A549 (cell line): ENCODE data around the gene BRI3BP. TPM values are rescaled to one million over a fixed set of nuclear protein-coding genes. Genes with fewer than 3 reads are reported as not detected.
A peak's percentile ranks its signal among the peaks of the same experiment; 100 is the strongest.

Experiments used
- ATAC-seq, 2 experiments: fragments of 200-7000 bp in 1 of 2; fragments of >200 bp in 1 of 2; cut with Nextera tagmentation in 1 of 2; cut with Tn5 transposase in 1 of 2; 3 replicates each; pipeline versions ENCODE4 v1.8.0 to v1.9.1; 2018 to 2020; ENCODE audit warnings: mild to moderate bottlenecking in 1 of 2, moderate library complexity in 1 of 2
- CTCF ChIA-PET: fragments of 300-600 bp; sonication (Branson Sonifier 250); formaldehyde crosslinking; extraction: SDS; loops from one replicate; lab custom pipeline; 2021; ENCODE audit warnings: antibody characterized with exemption, inconsistent platforms; lab: Yijun Ruan, JAX
- POLR2A ChIA-PET: fragments of 350-600 bp; formaldehyde crosslinking; extraction: SDS; loops from one replicate; lab custom pipeline; 2021; ENCODE audit warnings: antibody characterized with exemption, inconsistent platforms; lab: Yijun Ruan, JAX
- DNase-seq, 2 experiments: peaks; one replicate each; pipeline versions ENCODE4 v3.0.0 to v3.0.0-alpha.2; 2011 to 2016; ENCODE audit warnings: low read depth in 1 of 2, low spot score in 1 of 2
- FAIRE-seq: peaks from 2 replicates; lab custom pipeline; 2011; peaks lifted over from hg19 to GRCh38; lab: Jason Lieb, UNC
- H3K27ac ChIP-seq, 2 experiments: fragments of >200 bp; sonication (Bioruptor Twin); formaldehyde crosslinking; 3 replicates each; pipeline ENCODE4 v1.5.1; 2016 to 2017
- H3K4me1 ChIP-seq: fragments of >200 bp; sonication (Bioruptor Twin); formaldehyde crosslinking; 3 replicates; pipeline ENCODE4 v1.6.1; 2016
- H3K4me2 ChIP-seq: fragments of >200 bp; sonication (Bioruptor Twin); formaldehyde crosslinking; 3 replicates; pipeline ENCODE4 v1.6.1; 2016
- H3K4me3 ChIP-seq: fragments of >200 bp; sonication (Bioruptor Twin); formaldehyde crosslinking; 3 replicates; pipeline ENCODE4 v1.5.1; 2016
- H3K9me3 ChIP-seq: fragments of >200 bp; sonication (Bioruptor Twin); formaldehyde crosslinking; 3 replicates; pipeline ENCODE4 v1.6.1; 2016
- CBX2 ChIP-seq: fragments of 200-600 bp; sonication (generic); IDR thresholded peaks from 2 replicates; pipeline ENCODE4 v1.6.1; 2016; ENCODE audit warnings: low read depth, mild to moderate bottlenecking, borderline replicate concordance
- CTCF ChIP-seq: fragments of >200 bp; sonication (Bioruptor Twin); formaldehyde crosslinking; IDR thresholded peaks from 3 replicates; pipeline ENCODE4 v1.5.1; 2016
- EHMT2 ChIP-seq: fragments of 200-600 bp; sonication (generic); IDR thresholded peaks from 2 replicates; pipeline ENCODE4 v1.6.1; 2016; ENCODE audit warnings: antibody characterized with exemption, low read depth, mild to moderate bottlenecking, moderate library complexity
- FOSB ChIP-seq: fragments of 250-450 bp; sonication (Bioruptor Pico); IDR thresholded peaks from 2 replicates; pipeline ENCODE4 v1.5.0; 2020; ENCODE audit warnings: mild to moderate bottlenecking, moderate library complexity
- FOSL2 ChIP-seq, 2 experiments: fragments of 450-650 bp in 1 of 2; fragments of >200 bp in 1 of 2; sonication (Bioruptor Twin) in 1 of 2; formaldehyde crosslinking; IDR thresholded peaks; 2 replicates each; pipeline versions ENCODE4 v1.5.0 to v1.6.1; 2016 to 2020; ENCODE audit warnings: mild to moderate bottlenecking in 1 of 2, moderate library complexity in 1 of 2
- FOXS1 ChIP-seq: fragments of 250-450 bp; sonication (Bioruptor Pico); IDR thresholded peaks from 2 replicates; pipeline ENCODE4 v1.5.0; 2020; ENCODE audit warnings: mild to moderate bottlenecking, moderate library complexity
- HEYL ChIP-seq: fragments of 250-450 bp; sonication (Bioruptor Pico); IDR thresholded peaks from 2 replicates; pipeline ENCODE4 v1.8.0; 2021; ENCODE audit warnings: mild to moderate bottlenecking, moderate library complexity
- HOXB5 ChIP-seq: fragments of 250-450 bp; sonication (Bioruptor Pico); IDR thresholded peaks from 2 replicates; pipeline ENCODE4 v1.5.0; 2020; ENCODE audit warnings: mild to moderate bottlenecking, moderate library complexity
- JUN ChIP-seq, 2 experiments: fragments of >200 bp; sonication (Bioruptor Twin); formaldehyde crosslinking; IDR thresholded peaks; 2 replicates in 1 of 2; 3 replicates in 1 of 2; pipeline ENCODE4 v1.6.1; 2016 to 2017
- JUNB ChIP-seq: fragments of >200 bp; sonication (Bioruptor Twin); formaldehyde crosslinking; IDR thresholded peaks from 2 replicates; pipeline ENCODE4 v1.6.1; 2016
- NFE2L2 ChIP-seq: fragments of 150-350 bp; conservative IDR thresholded peaks from 2 replicates; pipeline ENCODE4 v1.6.1; 2014; ENCODE audit warnings: low read length
- NPAS2 ChIP-seq: fragments of 250-450 bp; sonication (Bioruptor Pico); IDR thresholded peaks from 2 replicates; pipeline ENCODE4 v1.8.0; 2022; ENCODE audit warnings: mild to moderate bottlenecking, moderate library complexity, borderline replicate concordance
- POLR2A ChIP-seq: IDR thresholded peaks from 2 replicates; pipeline ENCODE4 v1.6.1; 2012; ENCODE audit warnings: mild to moderate bottlenecking, low read length
- POLR2AphosphoS2 ChIP-seq: conservative IDR thresholded peaks from 2 replicates; pipeline ENCODE4 v1.6.1; 2012; ENCODE audit warnings: low read length, improper control_type of control experiment, inconsistent platforms
- RARB ChIP-seq: fragments of 250-450 bp; sonication (Bioruptor Pico); IDR thresholded peaks from 2 replicates; pipeline ENCODE4 v1.8.0; 2021; ENCODE audit warnings: mild to moderate bottlenecking, moderate library complexity
- TP53 ChIP-seq: fragments of 250-450 bp; sonication (Bioruptor Pico); IDR thresholded peaks from 2 replicates; pipeline ENCODE4 v1.5.0; 2021; ENCODE audit warnings: mild to moderate bottlenecking, moderate library complexity
- USF2 ChIP-seq: fragments of 450-650 bp; IDR thresholded peaks from 2 replicates; pipeline ENCODE4 v1.6.1; 2014; ENCODE audit warnings: antibody characterized with exemption
- ZC3H11A ChIP-seq: fragments of 450-650 bp; IDR thresholded peaks from 2 replicates; pipeline ENCODE4 v1.6.1; 2014; ENCODE audit warnings: antibody characterized with exemption, mild to moderate bottlenecking
- ZFP36 ChIP-seq: fragments of 450-650 bp; IDR thresholded peaks from 2 replicates; pipeline ENCODE4 v1.6.1; 2014; ENCODE audit warnings: borderline replicate concordance; ENCODE audit not compliant: partially characterized antibody
- ZNF302 ChIP-seq: fragments of 250-450 bp; sonication (Bioruptor Pico); IDR thresholded peaks from 2 replicates; pipeline ENCODE4 v1.9.0; 2021; ENCODE audit warnings: inconsistent platforms, mild to moderate bottlenecking, moderate library complexity
- ZSCAN20 ChIP-seq: fragments of 250-450 bp; sonication (Bioruptor Pico); IDR thresholded peaks from 2 replicates; pipeline ENCODE4 v1.8.0; 2022; ENCODE audit warnings: mild to moderate bottlenecking, moderate library complexity
- WGBS: methylation state at CpG from one replicate; pipeline ENCODE4 v1.1.6; 2017; ENCODE audit errors: missing lambda C conversion rate; 5-methylcytosine and 5-hydroxymethylcytosine counted together
- polyA plus RNA-seq, 4 experiments: library from polyadenylated mRNA; depleted of rRNA in 3 of 4; stranded (reverse); fragments of >200 nt; fragmentation: RNase III in 1 of 4; extraction: RNeasy Plus Mini Kit Qiagen cat#74134 plus additional on column Dnase treatment in 1 of 4; gene quantifications; 2 replicates in 3 of 4; 3 replicates in 1 of 4; pipeline ENCODE4 v1.2.3, GENCODE V29; 2011 to 2017
- TF ChIP-seq, protein P1 (sequence below): fragments of >200 bp; sonication (Bioruptor Twin); formaldehyde crosslinking; IDR thresholded peaks from 2 replicates; pipeline ENCODE4 v1.6.1; 2016
- TF ChIP-seq, protein P2 (sequence below): fragments of 200-600 bp; sonication (generic); IDR thresholded peaks from 2 replicates; pipeline ENCODE4 v1.6.1; 2016; ENCODE audit warnings: antibody characterized with exemption, mild to moderate bottlenecking, moderate library complexity
- TF ChIP-seq, protein P3 (sequence below): IDR thresholded peaks from 2 replicates; pipeline ENCODE4 v1.6.1; 2012

The BRI3BP gene
- polyA plus RNA-seq, 2 of the 4 experiments (the other 2 are of a cell fraction), result 25.0 to 25.9 TPM

DNA sequence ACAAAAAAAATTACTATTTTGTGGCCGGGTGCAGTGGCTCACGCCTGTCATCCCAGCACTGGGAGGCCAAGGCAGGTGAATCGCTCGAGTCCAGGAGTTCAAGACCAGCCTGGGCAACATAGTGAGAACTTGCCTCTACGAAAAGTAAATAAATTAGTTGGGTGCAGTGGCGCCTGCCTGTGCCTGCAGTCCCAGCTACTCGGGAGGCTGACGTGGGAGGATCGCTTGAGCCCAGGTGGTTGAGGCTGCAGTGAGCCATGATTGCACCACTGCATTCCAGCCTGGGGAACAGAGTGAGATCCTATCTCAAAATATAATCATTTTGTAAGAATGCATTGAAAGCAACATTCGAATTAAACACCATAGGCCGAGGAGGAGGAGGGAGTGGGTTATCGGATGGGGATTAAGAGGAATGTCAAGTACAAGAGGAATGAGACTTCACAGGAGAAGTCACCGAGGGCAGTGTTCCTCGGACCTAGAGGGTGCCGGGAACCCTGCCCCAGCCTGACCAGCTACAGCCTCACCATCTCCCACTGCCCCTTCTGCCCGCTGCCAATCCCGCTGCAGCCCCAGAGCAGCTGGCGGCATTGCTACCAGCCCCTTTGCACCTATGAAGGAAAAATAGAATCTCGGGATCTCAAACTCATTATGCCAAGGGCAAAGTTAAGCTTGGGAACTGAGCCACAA lies 39.2 kb downstream of the BRI3BP start:
- no peak overlapping the region for H3K4me2 ChIP-seq
- POLR2A ChIA-PET, result no interaction called here
- CTCF ChIA-PET, result no interaction called here
- H3K9me3 ChIP-seq, result peaks cover 4% of the 10 kb centered on the region; the same call in 1 of the 3 replicates
- FAIRE-seq (no peak), DNase-seq (no peak), ATAC-seq (peak in 1 of 2 experiments; percentile 49; a peak in 3 of 6 replicates)
- H3K4me1 ChIP-seq, result 0 out of 3 replicates have a peak, but pooled peaks cover 5% of the 10 kb centered on the region
- no peak overlapping the region for H3K27ac ChIP-seq
- 83% methylated on average over 19 of the region's 19 CpGs for WGBS
- no peak overlapping the region for H3K4me3 ChIP-seq
- no peak for TF ChIP-seq NPAS2 (CRISPR knock-in tag)
- TF ChIP-seq ZC3H11A, result no peak
- TF ChIP-seq HOXB5 (CRISPR knock-in tag), result no peak
- no peak for TF ChIP-seq JUN (IDR thresholded peaks at IDR 0.05)
- no peak for TF ChIP-seq ZSCAN20 (CRISPR knock-in tag)
- TF ChIP-seq POLR2AphosphoS2, result no peak
- TF ChIP-seq ZFP36, result no peak
- no peak for TF ChIP-seq CBX2
- TF ChIP-seq, protein P1, sequence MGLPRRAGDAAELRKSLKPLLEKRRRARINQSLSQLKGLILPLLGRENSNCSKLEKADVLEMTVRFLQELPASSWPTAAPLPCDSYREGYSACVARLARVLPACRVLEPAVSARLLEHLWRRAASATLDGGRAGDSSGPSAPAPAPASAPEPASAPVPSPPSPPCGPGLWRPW, result no peak
- TF ChIP-seq NFE2L2, result no peak
- TF ChIP-seq, protein P2, sequence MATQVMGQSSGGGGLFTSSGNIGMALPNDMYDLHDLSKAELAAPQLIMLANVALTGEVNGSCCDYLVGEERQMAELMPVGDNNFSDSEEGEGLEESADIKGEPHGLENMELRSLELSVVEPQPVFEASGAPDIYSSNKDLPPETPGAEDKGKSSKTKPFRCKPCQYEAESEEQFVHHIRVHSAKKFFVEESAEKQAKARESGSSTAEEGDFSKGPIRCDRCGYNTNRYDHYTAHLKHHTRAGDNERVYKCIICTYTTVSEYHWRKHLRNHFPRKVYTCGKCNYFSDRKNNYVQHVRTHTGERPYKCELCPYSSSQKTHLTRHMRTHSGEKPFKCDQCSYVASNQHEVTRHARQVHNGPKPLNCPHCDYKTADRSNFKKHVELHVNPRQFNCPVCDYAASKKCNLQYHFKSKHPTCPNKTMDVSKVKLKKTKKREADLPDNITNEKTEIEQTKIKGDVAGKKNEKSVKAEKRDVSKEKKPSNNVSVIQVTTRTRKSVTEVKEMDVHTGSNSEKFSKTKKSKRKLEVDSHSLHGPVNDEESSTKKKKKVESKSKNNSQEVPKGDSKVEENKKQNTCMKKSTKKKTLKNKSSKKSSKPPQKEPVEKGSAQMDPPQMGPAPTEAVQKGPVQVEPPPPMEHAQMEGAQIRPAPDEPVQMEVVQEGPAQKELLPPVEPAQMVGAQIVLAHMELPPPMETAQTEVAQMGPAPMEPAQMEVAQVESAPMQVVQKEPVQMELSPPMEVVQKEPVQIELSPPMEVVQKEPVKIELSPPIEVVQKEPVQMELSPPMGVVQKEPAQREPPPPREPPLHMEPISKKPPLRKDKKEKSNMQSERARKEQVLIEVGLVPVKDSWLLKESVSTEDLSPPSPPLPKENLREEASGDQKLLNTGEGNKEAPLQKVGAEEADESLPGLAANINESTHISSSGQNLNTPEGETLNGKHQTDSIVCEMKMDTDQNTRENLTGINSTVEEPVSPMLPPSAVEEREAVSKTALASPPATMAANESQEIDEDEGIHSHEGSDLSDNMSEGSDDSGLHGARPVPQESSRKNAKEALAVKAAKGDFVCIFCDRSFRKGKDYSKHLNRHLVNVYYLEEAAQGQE, result no peak
- TF ChIP-seq CTCF, result no peak
- no peak for TF ChIP-seq JUNB

GRCh38 chr12:125033288-125033687 lies 39.8 kb downstream of the BRI3BP start:
- ATAC-seq, result no peak; a peak in 1 of 6 replicates
- POLR2A ChIA-PET, result no interaction called here
- CTCF ChIA-PET, result no interaction called here
- TF ChIP-seq EHMT2 (no peak), USF2 (no peak), NFE2L2 (no peak), TP53 (CRISPR knock-in tag) (no peak), RARB (CRISPR knock-in tag) (no peak), ZSCAN20 (CRISPR knock-in tag) (no peak), HEYL (CRISPR knock-in tag) (no peak), ZNF302 (CRISPR knock-in tag) (no peak), FOSB (CRISPR knock-in tag) (no peak), HOXB5 (CRISPR knock-in tag) (no peak), FOXS1 (no peak), POLR2A (no peak), FOSL2 (IDR thresholded peaks at IDR 0.05) (no peak), FOSL2 (CRISPR knock-in tag; IDR thresholded peaks at IDR 0.05) (no peak)
- TF ChIP-seq, protein P2, result no peak
- TF ChIP-seq, protein P3, sequence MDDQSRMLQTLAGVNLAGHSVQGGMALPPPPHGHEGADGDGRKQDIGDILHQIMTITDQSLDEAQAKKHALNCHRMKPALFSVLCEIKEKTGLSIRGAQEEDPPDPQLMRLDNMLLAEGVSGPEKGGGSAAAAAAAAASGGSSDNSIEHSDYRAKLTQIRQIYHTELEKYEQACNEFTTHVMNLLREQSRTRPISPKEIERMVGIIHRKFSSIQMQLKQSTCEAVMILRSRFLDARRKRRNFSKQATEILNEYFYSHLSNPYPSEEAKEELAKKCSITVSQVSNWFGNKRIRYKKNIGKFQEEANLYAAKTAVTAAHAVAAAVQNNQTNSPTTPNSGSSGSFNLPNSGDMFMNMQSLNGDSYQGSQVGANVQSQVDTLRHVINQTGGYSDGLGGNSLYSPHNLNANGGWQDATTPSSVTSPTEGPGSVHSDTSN, result no peak

More at GRCh38 chr12:125033288-125033687, 39.8 kb downstream of the BRI3BP start:
- no peak overlapping the region for H3K4me2 ChIP-seq
- WGBS, result 91% methylated on average over 9 of the region's 9 CpGs
- no peak overlapping the region for H3K4me3 ChIP-seq
- 0 out of 3 replicates have a peak, but pooled peaks cover 5% of the 10 kb centered on the region for H3K4me1 ChIP-seq
- H3K27ac ChIP-seq, result no peak overlapping the region
- FAIRE-seq, result no peak
- H3K9me3 ChIP-seq, result peaks cover 4% of the 10 kb centered on the region; the same call in 1 of the 3 replicates
- no peak for DNase-seq
